VCaP (cell line): ENCODE measurements around the gene PIAS4.
A peak's percentile ranks its signal among the peaks of the same experiment; 100 is the strongest.

Experiments
- H3K27ac ChIP-seq: fragments of 450-650 bp; 2 replicates; pipeline ENCODE4 v1.5.1; 2017
- CTCF ChIP-seq: fragments of 450-650 bp; conservative IDR thresholded peaks from 2 replicates; pipeline ENCODE4 v1.5.1; 2017; ENCODE audit warnings: mild to moderate bottlenecking, moderate library complexity

Gene PIAS4

GRCh38 chr19:4084547-4084877 is 77.0 kb downstream of the PIAS4 start:
- peak overlapping the region; percentile 75 for H3K27ac ChIP-seq
- TF ChIP-seq CTCF: no peak

DNA sequence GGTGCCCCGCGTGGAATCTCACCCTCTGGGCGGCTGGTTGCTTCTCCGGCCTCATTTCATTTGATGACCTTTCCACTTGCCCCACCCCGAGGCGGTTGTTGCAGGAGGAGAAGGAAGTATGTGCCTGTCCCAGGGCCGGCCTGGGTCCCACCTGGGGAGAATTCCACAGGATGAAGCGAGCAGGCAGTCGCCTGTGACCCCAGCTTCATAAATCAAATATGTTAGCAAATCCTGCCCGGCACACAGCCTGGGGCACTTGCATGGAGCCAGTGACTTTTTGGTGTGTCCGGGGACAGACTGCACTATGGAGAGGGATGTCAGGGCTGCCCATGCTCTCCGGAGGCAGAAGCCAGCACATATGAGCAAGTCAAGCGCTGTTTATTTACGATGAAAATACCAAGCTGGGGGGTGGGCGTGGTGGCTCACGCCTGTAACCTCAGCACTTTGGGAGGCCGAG is 78.9 kb downstream of the PIAS4 start:
- H3K27ac ChIP-seq: no peak overlapping the region
- TF ChIP-seq CTCF: no peak

DNA sequence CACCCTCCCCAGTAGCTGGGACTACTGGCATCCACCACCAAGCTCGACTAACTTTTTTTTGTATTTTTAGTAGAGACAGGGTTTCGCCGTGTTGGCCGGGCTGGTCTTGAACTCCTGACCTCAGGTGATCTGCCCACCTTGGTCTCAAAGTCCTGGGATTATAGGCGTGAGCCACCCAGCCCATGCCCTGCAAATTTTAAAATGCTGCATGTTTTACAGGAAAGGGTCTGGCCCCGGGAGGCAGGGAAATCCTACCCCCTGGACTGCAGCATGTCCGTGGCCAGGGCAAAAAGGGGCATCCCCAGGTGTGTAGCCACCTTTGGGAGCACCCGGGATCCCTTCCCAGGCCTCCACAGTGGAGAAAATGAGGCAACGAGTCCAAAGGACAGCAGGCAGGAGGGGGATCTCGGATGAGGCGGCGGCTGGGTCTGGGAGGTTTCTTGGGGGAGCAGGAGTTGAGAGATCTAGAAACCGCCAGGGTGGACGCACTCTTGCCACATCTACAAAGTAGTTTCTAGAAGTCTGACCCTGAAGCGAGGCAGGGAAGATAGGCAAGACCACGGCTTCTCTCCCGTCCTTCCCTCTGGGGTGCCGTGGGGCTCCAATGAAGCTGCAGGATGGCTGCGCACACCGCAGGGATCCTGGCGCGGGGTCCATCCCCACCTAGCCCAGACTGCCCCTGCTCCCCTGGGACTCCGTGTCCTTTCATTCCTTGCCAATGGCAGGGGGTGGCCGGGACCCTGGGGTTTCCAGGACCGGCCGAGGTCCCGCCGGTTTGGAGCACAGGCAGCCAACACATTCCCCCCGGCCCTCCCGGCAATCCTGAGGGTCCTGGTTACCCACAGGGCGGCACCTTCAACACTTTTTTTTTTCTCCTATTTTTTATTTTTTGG is 80.5 kb downstream of the PIAS4 start:
- no peak overlapping the region for H3K27ac ChIP-seq
- no peak for TF ChIP-seq CTCF

- H3K27ac ChIP-seq: no peak overlapping the region
- no peak for TF ChIP-seq CTCF
Observed at GRCh38 chr19:4088975-4089374, 81.4 kb downstream of the PIAS4 start.
